Subcutaneous adipose tissue (tissue), 4 donors: Measurements from ENCODE around the gene PRSS53. TPM values are rescaled to one million over a fixed set of nuclear protein-coding genes. Genes with fewer than 3 reads are reported as not detected.

Experiments used
- CTCF ChIP-seq: fragments of 450-650 bp; IDR thresholded peaks from one replicate; pipeline ENCODE4 v1.5.1; 2016; ENCODE audit warnings: low read depth, mild to moderate bottlenecking, control low read depth, antibody characterized with exemption, moderate library complexity
- total RNA-seq, 4 donors: library from RNA; depleted of rRNA; stranded (reverse); fragments of >200 nt; gene quantifications; one replicate each; pipeline ENCODE4 v1.1.0, GENCODE V29; 2016

PRSS53 gene
- total RNA-seq, 4 donors from 2014 or later, result 1.5 to 3.2 (median 1.8) TPM

GRCh38 chr16:31042866-31043265 is 45.9 kb downstream of the PRSS53 start:
- TF ChIP-seq CTCF, result no peak

GRCh38 chr16:31038993-31039392 is 49.8 kb downstream of the PRSS53 start:
- TF ChIP-seq CTCF, result no peak

- no peak for TF ChIP-seq CTCF
Observed at GRCh38 chr16:31036691-31037090, 52.1 kb downstream of the PRSS53 start.

GRCh38 chr16:31033709-31034492 is 54.8 kb downstream of the PRSS53 start:
- no peak for TF ChIP-seq CTCF

Other genes starting within 250 kb of the PRSS53 start
- gene BCL7C, start 194.9 kb downstream of the PRSS53 start, total RNA-seq, result 10 to 100 TPM; 15.3 to 34.9 (median 24.3) TPM
- gene CTF1, start 192.3 kb downstream of the PRSS53 start, total RNA-seq, result 1 to 10 TPM in 2 of 4 donors, under 1 TPM in 1, not detected in 1; 0.85 to 2.9 (median 2.8) TPM
- 1 to 10 TPM; 2.4 to 6.2 (median 4.2) TPM for gene FBXL19, start 165.4 kb downstream of the PRSS53 start, total RNA-seq
- 10 to 100 TPM; 13.4 to 41.1 (median 36.3) TPM for gene ORAI3, start 139.9 kb downstream of the PRSS53 start, total RNA-seq
- gene SETD1A, start 131.2 kb downstream of the PRSS53 start, total RNA-seq, result 10 to 100 TPM in 1 of 4 donors, 1 to 10 TPM in 3; 3.9 to 10.5 (median 5.3) TPM
- gene HSD3B7, start 103.7 kb downstream of the PRSS53 start, total RNA-seq, result 10 to 100 TPM; 18.3 to 73.8 (median 30.0) TPM
- gene STX1B, start 78.3 kb downstream of the PRSS53 start, total RNA-seq, result 1 to 10 TPM in 2 of 4 donors, under 1 TPM in 2; 0.49 to 2.2 (median 0.90) TPM
- gene STX4, start 55.4 kb downstream of the PRSS53 start, total RNA-seq, result 10 to 100 TPM; 45.7 to 70.7 (median 55.6) TPM
- gene ZNF668, start 14.7 kb downstream of the PRSS53 start, total RNA-seq, result 10 to 100 TPM in 1 of 4 donors, 1 to 10 TPM in 3; 7.3 to 10.7 (median 7.6) TPM
- gene ZNF646, start 14.5 kb downstream of the PRSS53 start, total RNA-seq, result 10 to 100 TPM in 3 of 4 donors, 1 to 10 TPM in 1; 8.3 to 15.6 (median 14.9) TPM
- 100 to 1,000 TPM in 2 of 4 donors, 10 to 100 TPM in 2; 53.3 to 129 (median 94.6) TPM for gene VKORC1, start 5.9 kb upstream of the PRSS53 start, total RNA-seq
- gene BCKDK, start 19.4 kb upstream of the PRSS53 start, total RNA-seq, result 10 to 100 TPM; 26.6 to 45.2 (median 33.2) TPM
- gene KAT8, start 28.7 kb upstream of the PRSS53 start, total RNA-seq, result 10 to 100 TPM; 42.3 to 71.2 (median 51.9) TPM
- 1 to 10 TPM in 1 of 4 donors, not detected in 3; 1.4 TPM for gene PRSS8, start 46.8 kb upstream of the PRSS53 start, total RNA-seq
- gene PRSS36, start 61.1 kb upstream of the PRSS53 start, total RNA-seq, result 10 to 100 TPM in 2 of 4 donors, 1 to 10 TPM in 2; 2.6 to 11.3 (median 8.3) TPM
- 10 to 100 TPM; 53.7 to 92.5 (median 66.2) TPM for gene FUS, start 91.2 kb upstream of the PRSS53 start, total RNA-seq
- 10 to 100 TPM; 27.1 to 88.4 (median 49.7) TPM for gene PYCARD, start 113.8 kb upstream of the PRSS53 start, total RNA-seq
- gene TRIM72, start 125.2 kb upstream of the PRSS53 start, total RNA-seq, result not detected
- not detected for gene PYDC1, start 128.2 kb upstream of the PRSS53 start, total RNA-seq
- 10 to 100 TPM; 12.4 to 72.2 (median 29.8) TPM for gene ITGAM, start 171.0 kb upstream of the PRSS53 start, total RNA-seq